Endothelial cell (in vitro differentiated cells): Measurements from ENCODE around the gene LRRC59. TPM values are rescaled to one million over a fixed set of nuclear protein-coding genes. Genes with fewer than 3 reads are reported as not detected.

Experiments
- DNase-seq: peaks from one replicate; pipeline ENCODE4 v3.0.0; 2021; ENCODE audit warnings: low spot score
- H3K27ac Mint-ChIP-seq: one replicate; pipeline ENCODE4 v1.8.0; 2021; ENCODE audit warnings: mixed read lengths, inconsistent platforms; ENCODE audit not compliant: unreplicated experiment
- H3K27me3 Mint-ChIP-seq: one replicate; pipeline ENCODE4 v1.8.0; 2021; ENCODE audit warnings: mild to moderate bottlenecking, moderate library complexity, mixed read lengths, inconsistent platforms; ENCODE audit not compliant: unreplicated experiment
- H3K36me3 Mint-ChIP-seq: one replicate; pipeline ENCODE4 v1.8.0; 2021; ENCODE audit warnings: mild to moderate bottlenecking, low read depth, mixed read lengths, inconsistent platforms; ENCODE audit not compliant: unreplicated experiment
- H3K4me1 Mint-ChIP-seq: one replicate; pipeline ENCODE4 v1.8.0; 2021; ENCODE audit warnings: mild to moderate bottlenecking, mixed read lengths, inconsistent platforms; ENCODE audit not compliant: unreplicated experiment
- H3K4me3 Mint-ChIP-seq: one replicate; pipeline ENCODE4 v1.8.0; 2021; ENCODE audit warnings: mild to moderate bottlenecking, mixed read lengths, inconsistent platforms; ENCODE audit not compliant: unreplicated experiment
- H3K9me3 Mint-ChIP-seq: one replicate; pipeline ENCODE4 v1.8.0; 2021; ENCODE audit warnings: mixed read lengths, inconsistent platforms; ENCODE audit not compliant: unreplicated experiment
- CTCF ChIP-seq: fragments of 200-600 bp; sonication (generic); IDR thresholded peaks from one replicate; pipeline ENCODE4 v1.5.0; 2021; ENCODE audit warnings: antibody characterized with exemption; ENCODE audit not compliant: unreplicated experiment
- total RNA-seq: library from RNA; stranded (reverse); fragmentation: NEBNext Ultra II Directional; extraction: Animal tissue kit (Norgen Biotek cat#: 25700); gene quantifications from one replicate; pipeline ENCODE4 v1.2.1, GENCODE V29; 2021; ENCODE audit not compliant: unreplicated experiment

LRRC59 gene
- total RNA-seq, 1 donor from 2014 or later = 64.2 TPM

DNA sequence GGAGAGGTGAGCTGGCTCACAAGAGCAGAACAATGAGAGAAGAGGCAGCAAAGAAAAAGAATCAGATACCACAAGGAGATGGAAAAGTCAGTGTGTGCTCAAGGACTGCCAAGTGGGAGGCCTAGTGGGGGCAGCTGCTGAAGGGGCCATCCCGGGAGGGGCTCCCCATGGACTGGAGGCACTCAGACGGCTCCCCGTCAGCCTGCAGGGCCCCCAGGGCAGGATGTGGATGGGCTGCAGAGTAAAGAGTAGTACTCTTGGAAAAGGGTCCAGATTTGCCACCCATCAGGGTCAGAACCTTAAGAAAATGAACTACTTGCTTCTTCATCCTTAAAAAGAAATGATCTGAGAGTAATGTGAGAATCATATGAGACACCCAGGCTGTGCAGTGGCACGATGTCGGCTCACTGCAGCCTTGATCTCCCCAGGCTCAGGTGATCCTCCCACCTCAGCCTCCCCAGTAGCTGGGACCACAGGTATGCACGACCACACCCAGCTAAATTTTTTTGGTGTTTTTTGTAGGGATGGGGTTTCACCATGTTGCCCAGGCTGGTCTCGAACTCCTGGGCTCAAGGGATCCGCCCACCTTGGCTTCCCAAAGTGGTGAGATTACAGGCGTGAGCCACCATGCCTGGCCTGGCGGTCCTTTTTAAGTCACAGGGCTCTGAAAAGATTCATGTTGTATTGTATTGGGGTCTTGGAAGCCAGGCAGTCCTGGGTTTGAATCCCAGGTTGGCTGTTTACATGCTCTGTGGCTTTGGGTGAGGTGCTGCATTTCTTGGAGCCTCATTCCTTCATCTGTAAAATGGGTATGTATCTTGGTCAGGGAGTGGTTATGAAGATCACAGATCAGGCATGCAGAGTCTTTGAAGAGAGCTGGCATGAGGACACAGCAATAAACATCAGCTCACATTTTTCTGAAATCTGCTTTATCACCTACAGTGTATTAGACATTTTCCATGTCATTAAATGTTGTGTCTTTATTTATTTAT lies 43.8 kb upstream of the LRRC59 start:
- Mint-ChIP-seq H3K36me3 (no peaks in the 10 kb centered on the region), H3K4me3 (no peak overlapping the region), H3K4me1 (no peaks in the 10 kb centered on the region), H3K9me3 (no peaks in the 10 kb centered on the region), H3K27me3 (peaks cover 5% of the 10 kb centered on the region), H3K27ac (no peak overlapping the region)
- no peak for DNase-seq
- TF ChIP-seq CTCF = no peak

GRCh38 chr17:50440172-50440837 lies 43.0 kb upstream of the LRRC59 start:
- peaks cover 5% of the 10 kb centered on the region for H3K27me3 Mint-ChIP-seq
- no peaks in the 10 kb centered on the region for H3K36me3 Mint-ChIP-seq
- H3K9me3 Mint-ChIP-seq = no peaks in the 10 kb centered on the region
- no peaks in the 10 kb centered on the region for H3K4me1 Mint-ChIP-seq
- DNase-seq = no peak
- no peak overlapping the region for H3K27ac Mint-ChIP-seq
- TF ChIP-seq CTCF = no peak
- no peak overlapping the region for H3K4me3 Mint-ChIP-seq

DNA sequence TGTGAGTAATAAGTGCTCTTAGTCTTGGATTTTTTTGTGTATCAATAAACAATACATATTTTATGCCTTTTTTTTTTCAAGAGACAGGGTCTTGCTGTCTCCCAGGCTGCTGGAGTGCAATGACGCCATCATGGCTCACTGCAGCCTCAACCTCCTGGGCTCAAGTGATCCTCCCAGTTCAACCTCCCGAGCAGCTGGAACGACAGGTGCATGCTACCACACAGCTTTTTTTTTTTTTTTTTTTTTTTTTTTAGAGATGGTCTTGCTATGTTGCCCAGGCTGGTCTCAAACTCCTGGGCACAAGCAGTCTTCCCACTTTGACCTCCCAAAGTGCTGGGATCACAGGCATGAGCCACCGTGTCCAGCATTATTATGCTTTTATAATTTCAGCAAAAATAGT lies 41.7 kb upstream of the LRRC59 start:
- TF ChIP-seq CTCF = no peak
- Mint-ChIP-seq H3K36me3 (no peaks in the 10 kb centered on the region), H3K4me1 (no peaks in the 10 kb centered on the region), H3K9me3 (no peaks in the 10 kb centered on the region), H3K27ac (no peak overlapping the region), H3K27me3 (peaks cover 5% of the 10 kb centered on the region), H3K4me3 (no peak overlapping the region)
- no peak for DNase-seq

DNA sequence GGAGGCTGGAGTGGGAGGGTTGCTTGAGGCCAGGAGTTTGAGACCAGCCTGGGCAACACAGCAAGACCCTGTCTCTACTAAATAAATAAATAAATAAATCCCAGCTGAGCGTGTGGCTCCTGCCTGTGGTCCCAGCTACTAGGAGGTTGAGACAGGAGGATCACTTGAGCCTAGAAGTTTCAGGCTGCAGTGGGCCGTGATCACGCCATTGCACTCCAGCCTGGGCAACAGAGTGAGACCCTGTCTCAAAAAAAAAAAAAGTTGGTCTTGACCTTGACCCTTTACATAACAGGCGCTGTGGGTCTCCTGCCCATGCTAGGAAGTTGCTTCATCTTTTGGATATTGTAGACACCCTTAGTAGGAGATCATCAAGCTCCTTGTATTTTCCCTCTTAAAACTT lies 40.1 kb upstream of the LRRC59 start:
- no peak overlapping the region for H3K4me3 Mint-ChIP-seq
- H3K4me1 Mint-ChIP-seq = no peaks in the 10 kb centered on the region
- no peak for DNase-seq
- H3K27ac Mint-ChIP-seq = no peak overlapping the region
- H3K27me3 Mint-ChIP-seq = peaks cover 5% of the 10 kb centered on the region
- no peak for TF ChIP-seq CTCF
- H3K36me3 Mint-ChIP-seq = peaks cover 3% of the 10 kb centered on the region
- H3K9me3 Mint-ChIP-seq = no peaks in the 10 kb centered on the region
